Measurements from ENCODE around the gene MAP2K5. TPM values are rescaled to one million over a fixed set of nuclear protein-coding genes. Genes with fewer than 3 reads are reported as not detected.

MAP2K5 gene
- total and polyA plus RNA-seq, 4 donors: 3.8 to 6.4 (median 5.6) TPM

DNA sequence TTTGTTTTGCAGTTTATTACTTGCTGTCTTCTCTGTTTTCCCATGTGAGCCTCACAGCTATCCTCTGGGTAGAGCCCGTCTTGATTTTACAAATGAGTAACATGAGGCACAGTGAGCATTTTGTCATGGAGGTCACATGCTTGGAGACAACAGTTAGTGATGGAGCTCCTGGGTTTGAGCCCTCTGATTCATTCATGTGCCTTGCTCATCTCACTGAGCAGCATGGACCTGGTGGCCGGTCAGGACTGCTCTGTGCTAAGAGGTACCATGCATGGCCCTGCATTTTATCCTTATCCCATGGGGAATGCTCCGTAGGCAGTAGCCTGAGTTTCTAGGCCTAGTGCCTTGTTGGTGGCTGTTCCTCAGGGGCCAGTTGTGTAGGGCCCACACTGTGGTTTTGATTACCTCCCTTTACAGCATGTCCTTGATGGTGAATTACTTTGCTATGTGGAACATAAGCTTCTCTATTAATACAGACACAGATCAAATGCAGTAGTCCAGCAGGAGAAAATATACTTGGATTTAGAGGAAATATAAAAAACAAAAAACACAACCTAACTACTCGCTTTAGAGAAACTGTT, 35.6 kb downstream of the MAP2K5 start:
- WGBS: 97% methylated on average over 4 of the region's 4 CpGs
- DNase-seq (ENCODE audit: low spot score): no peak
- TF ChIP-seq YY1 (IDR thresholded peaks at IDR 0.05): no peak
- no peak for TF ChIP-seq FOXA1 (IDR thresholded peaks at IDR 0.05)
- TF ChIP-seq, protein P1, sequence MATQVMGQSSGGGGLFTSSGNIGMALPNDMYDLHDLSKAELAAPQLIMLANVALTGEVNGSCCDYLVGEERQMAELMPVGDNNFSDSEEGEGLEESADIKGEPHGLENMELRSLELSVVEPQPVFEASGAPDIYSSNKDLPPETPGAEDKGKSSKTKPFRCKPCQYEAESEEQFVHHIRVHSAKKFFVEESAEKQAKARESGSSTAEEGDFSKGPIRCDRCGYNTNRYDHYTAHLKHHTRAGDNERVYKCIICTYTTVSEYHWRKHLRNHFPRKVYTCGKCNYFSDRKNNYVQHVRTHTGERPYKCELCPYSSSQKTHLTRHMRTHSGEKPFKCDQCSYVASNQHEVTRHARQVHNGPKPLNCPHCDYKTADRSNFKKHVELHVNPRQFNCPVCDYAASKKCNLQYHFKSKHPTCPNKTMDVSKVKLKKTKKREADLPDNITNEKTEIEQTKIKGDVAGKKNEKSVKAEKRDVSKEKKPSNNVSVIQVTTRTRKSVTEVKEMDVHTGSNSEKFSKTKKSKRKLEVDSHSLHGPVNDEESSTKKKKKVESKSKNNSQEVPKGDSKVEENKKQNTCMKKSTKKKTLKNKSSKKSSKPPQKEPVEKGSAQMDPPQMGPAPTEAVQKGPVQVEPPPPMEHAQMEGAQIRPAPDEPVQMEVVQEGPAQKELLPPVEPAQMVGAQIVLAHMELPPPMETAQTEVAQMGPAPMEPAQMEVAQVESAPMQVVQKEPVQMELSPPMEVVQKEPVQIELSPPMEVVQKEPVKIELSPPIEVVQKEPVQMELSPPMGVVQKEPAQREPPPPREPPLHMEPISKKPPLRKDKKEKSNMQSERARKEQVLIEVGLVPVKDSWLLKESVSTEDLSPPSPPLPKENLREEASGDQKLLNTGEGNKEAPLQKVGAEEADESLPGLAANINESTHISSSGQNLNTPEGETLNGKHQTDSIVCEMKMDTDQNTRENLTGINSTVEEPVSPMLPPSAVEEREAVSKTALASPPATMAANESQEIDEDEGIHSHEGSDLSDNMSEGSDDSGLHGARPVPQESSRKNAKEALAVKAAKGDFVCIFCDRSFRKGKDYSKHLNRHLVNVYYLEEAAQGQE (IDR thresholded peaks at IDR 0.05): no peak
- no peak for TF ChIP-seq SP1 (IDR thresholded peaks at IDR 0.05)
- TF ChIP-seq NR2F2 (IDR thresholded peaks at IDR 0.05): no peak
- TF ChIP-seq, protein P2, sequence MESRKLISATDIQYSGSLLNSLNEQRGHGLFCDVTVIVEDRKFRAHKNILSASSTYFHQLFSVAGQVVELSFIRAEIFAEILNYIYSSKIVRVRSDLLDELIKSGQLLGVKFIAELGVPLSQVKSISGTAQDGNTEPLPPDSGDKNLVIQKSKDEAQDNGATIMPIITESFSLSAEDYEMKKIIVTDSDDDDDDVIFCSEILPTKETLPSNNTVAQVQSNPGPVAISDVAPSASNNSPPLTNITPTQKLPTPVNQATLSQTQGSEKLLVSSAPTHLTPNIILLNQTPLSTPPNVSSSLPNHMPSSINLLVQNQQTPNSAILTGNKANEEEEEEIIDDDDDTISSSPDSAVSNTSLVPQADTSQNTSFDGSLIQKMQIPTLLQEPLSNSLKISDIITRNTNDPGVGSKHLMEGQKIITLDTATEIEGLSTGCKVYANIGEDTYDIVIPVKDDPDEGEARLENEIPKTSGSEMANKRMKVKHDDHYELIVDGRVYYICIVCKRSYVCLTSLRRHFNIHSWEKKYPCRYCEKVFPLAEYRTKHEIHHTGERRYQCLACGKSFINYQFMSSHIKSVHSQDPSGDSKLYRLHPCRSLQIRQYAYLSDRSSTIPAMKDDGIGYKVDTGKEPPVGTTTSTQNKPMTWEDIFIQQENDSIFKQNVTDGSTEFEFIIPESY (IDR thresholded peaks at IDR 0.05): no peak
- no peak for TF ChIP-seq GABPA (IDR thresholded peaks at IDR 0.05 in 1 of 2, conservative IDR thresholded peaks at IDR 0.05 in 1 of 2)
- TF ChIP-seq FOXA2 (IDR thresholded peaks at IDR 0.05): no peak
- TF ChIP-seq HNF4G (IDR thresholded peaks at IDR 0.05): no peak
- no peak for TF ChIP-seq RXRA (IDR thresholded peaks at IDR 0.05)
- TF ChIP-seq, protein P3, sequence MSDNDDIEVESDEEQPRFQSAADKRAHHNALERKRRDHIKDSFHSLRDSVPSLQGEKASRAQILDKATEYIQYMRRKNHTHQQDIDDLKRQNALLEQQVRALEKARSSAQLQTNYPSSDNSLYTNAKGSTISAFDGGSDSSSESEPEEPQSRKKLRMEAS (IDR thresholded peaks at IDR 0.05): no peak
- TF ChIP-seq, protein P4, sequence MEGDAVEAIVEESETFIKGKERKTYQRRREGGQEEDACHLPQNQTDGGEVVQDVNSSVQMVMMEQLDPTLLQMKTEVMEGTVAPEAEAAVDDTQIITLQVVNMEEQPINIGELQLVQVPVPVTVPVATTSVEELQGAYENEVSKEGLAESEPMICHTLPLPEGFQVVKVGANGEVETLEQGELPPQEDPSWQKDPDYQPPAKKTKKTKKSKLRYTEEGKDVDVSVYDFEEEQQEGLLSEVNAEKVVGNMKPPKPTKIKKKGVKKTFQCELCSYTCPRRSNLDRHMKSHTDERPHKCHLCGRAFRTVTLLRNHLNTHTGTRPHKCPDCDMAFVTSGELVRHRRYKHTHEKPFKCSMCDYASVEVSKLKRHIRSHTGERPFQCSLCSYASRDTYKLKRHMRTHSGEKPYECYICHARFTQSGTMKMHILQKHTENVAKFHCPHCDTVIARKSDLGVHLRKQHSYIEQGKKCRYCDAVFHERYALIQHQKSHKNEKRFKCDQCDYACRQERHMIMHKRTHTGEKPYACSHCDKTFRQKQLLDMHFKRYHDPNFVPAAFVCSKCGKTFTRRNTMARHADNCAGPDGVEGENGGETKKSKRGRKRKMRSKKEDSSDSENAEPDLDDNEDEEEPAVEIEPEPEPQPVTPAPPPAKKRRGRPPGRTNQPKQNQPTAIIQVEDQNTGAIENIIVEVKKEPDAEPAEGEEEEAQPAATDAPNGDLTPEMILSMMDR (IDR thresholded peaks at IDR 0.05; ENCODE audit: low read depth, low read length, missing input control): no peak
- no peak for TF ChIP-seq JUND (IDR thresholded peaks at IDR 0.05)
- no peak for TF ChIP-seq RAD21 (IDR thresholded peaks at IDR 0.05)
- TF ChIP-seq EGR1 (IDR thresholded peaks at IDR 0.05; ENCODE audit: low read depth in 2 of 2): no peak
- no peak for TF ChIP-seq TAF1 (conservative IDR thresholded peaks at IDR 0.05)
- no peaks in the 10 kb centered on the region for H3K9me3 ChIP-seq (ENCODE audit: control insufficient read depth in 4 of 4, low read length in 3 of 4)
- H3K9ac ChIP-seq (ENCODE audit: low read depth in 1 of 2, low read length in 2 of 2): no peak overlapping the region
- peaks cover 1 to 4% (median 2%) of the 10 kb centered on the region in 4 donors for H3K4me1 ChIP-seq (ENCODE audit: control insufficient read depth in 4 of 4, insufficient read depth in 4 of 4, low read length in 3 of 4)
- no peaks in the 10 kb centered on the region for H3K27me3 ChIP-seq (ENCODE audit: control insufficient read depth in 4 of 4, insufficient read depth in 4 of 4, low read length in 3 of 4)
- H3K27ac ChIP-seq (ENCODE audit: low read depth in 1 of 2, low read length in 2 of 2): no peak overlapping the region
- H3K36me3 ChIP-seq (ENCODE audit: control insufficient read depth in 4 of 4, insufficient read depth in 3 of 4, low read depth in 1 of 4, low read length in 3 of 4): peaks cover 0 to 2% (median 0%) of the 10 kb centered on the region in 4 donors
- H3K4me3 ChIP-seq (ENCODE audit: low read depth in 1 of 3, low read length in 3 of 3): no peak overlapping the region

DNA sequence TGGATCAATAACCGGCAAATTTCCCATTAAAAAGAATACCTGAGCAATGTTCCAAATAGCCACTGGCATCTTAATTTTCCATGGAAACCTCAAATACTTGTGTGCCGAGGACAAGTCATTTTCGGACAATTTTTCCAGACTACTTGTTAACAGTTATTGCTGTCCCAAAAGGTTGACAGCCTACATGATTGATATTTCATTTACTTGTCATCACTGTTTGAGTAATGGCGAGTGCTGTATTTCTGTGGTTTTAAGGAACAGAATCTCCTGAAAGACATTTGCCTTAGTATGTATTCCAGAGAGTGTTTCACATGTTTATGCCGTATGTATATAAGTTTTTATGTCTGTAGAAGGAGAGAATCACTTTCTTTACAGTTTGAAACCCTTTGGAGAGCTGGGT, 36.7 kb downstream of the MAP2K5 start:
- Histone ChIP-seq H3K27ac (ENCODE audit: low read depth in 1 of 2, low read length in 2 of 2) (no peak overlapping the region), H3K27me3 (ENCODE audit: control insufficient read depth in 4 of 4, insufficient read depth in 4 of 4, low read length in 3 of 4) (no peaks in the 10 kb centered on the region), H3K36me3 (ENCODE audit: control insufficient read depth in 4 of 4, insufficient read depth in 3 of 4, low read depth in 1 of 4, low read length in 3 of 4) (no peaks in the 10 kb centered on the region), H3K9me3 (ENCODE audit: control insufficient read depth in 4 of 4, low read length in 3 of 4) (no peaks in the 10 kb centered on the region), H3K4me1 (ENCODE audit: control insufficient read depth in 4 of 4, insufficient read depth in 4 of 4, low read length in 3 of 4) (peaks cover 1 to 4% (median 2%) of the 10 kb centered on the region in 4 donors), H3K9ac (ENCODE audit: low read depth in 1 of 2, low read length in 2 of 2) (no peak overlapping the region), H3K4me3 (ENCODE audit: low read depth in 1 of 3, low read length in 3 of 3) (no peak overlapping the region)
- WGBS: 96% methylated on average over 5 of the region's 5 CpGs
- TF ChIP-seq YY1 (IDR thresholded peaks at IDR 0.05) (no peak), FOXA2 (IDR thresholded peaks at IDR 0.05) (no peak), FOXA1 (IDR thresholded peaks at IDR 0.05) (no peak), HNF4A (conservative IDR thresholded peaks at IDR 0.05) (no peak), TAF1 (conservative IDR thresholded peaks at IDR 0.05) (no peak), HNF4G (IDR thresholded peaks at IDR 0.05) (no peak), GABPA (IDR thresholded peaks at IDR 0.05 in 1 of 2, conservative IDR thresholded peaks at IDR 0.05 in 1 of 2) (no peak), RAD21 (IDR thresholded peaks at IDR 0.05) (no peak), JUND (IDR thresholded peaks at IDR 0.05) (no peak), RXRA (IDR thresholded peaks at IDR 0.05) (no peak), NR2F2 (IDR thresholded peaks at IDR 0.05) (no peak)
- TF ChIP-seq, protein P5, sequence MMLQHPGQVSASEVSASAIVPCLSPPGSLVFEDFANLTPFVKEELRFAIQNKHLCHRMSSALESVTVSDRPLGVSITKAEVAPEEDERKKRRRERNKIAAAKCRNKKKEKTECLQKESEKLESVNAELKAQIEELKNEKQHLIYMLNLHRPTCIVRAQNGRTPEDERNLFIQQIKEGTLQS (IDR thresholded peaks at IDR 0.05): no peak
- no peak for DNase-seq (ENCODE audit: low spot score)

Measured in liver (tissue), 9 donors.